SK-N-SH treated with all-trans-retinoic acid at 6 μM for 48 hours (cell line): ENCODE results near the gene CCDC187.

Source experiments
- ESRRG ChIP-seq: fragments of 250-450 bp; sonication (Bioruptor Pico); IDR thresholded peaks from 2 replicates; pipeline ENCODE4 v1.6.1; 2021; ENCODE audit warnings: mild to moderate bottlenecking
- SNAI2 ChIP-seq: fragments of 250-450 bp; sonication (Bioruptor Pico); IDR thresholded peaks from 2 replicates; pipeline ENCODE4 v1.5.0; 2020; ENCODE audit warnings: mild to moderate bottlenecking, moderate library complexity
- TF ChIP-seq, protein P1 (sequence below): fragments of 250-450 bp; sonication (Bioruptor Pico); IDR thresholded peaks from 2 replicates; pipeline ENCODE4 v1.5.1; 2021; ENCODE audit warnings: mild to moderate bottlenecking, moderate library complexity
- TF ChIP-seq, protein P2 (sequence below): fragments of 250-450 bp; sonication (Bioruptor Pico); IDR thresholded peaks from 2 replicates; pipeline ENCODE4 v1.5.1; 2020; ENCODE audit warnings: low read depth, mild to moderate bottlenecking, moderate library complexity
- TF ChIP-seq, protein P3 (sequence below): fragments of 250-450 bp; sonication (Bioruptor Pico); IDR thresholded peaks from 2 replicates; pipeline ENCODE4 v1.8.0; 2021; ENCODE audit warnings: low read depth, mild to moderate bottlenecking, moderate library complexity, borderline replicate concordance

DNA sequence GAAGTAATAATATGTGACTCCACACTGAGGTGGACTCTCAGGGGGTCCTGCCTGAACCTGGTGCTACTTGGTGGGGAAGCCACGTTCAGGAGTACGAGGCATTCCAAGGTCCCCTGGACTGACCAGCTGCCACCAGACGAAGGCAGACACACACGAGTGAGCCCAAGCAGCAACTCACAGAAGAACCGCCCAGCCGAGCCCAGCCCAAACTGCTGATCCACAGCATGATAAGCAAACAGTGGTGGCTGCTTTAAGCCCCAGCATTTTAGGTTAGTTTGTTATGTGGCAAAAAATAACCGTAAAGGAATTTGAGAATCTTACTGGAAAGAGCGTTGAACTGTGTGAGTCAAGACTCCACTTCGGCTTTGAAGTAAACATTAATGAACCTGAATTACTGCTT, 90.2 kb downstream of the CCDC187 start:
- TF ChIP-seq, protein P1, sequence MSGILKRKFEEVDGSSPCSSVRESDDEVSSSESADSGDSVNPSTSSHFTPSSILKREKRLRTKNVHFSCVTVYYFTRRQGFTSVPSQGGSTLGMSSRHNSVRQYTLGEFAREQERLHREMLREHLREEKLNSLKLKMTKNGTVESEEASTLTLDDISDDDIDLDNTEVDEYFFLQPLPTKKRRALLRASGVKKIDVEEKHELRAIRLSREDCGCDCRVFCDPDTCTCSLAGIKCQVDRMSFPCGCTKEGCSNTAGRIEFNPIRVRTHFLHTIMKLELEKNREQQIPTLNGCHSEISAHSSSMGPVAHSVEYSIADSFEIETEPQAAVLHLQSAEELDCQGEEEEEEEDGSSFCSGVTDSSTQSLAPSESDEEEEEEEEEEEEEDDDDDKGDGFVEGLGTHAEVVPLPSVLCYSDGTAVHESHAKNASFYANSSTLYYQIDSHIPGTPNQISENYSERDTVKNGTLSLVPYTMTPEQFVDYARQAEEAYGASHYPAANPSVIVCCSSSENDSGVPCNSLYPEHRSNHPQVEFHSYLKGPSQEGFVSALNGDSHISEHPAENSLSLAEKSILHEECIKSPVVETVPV, result no peak
- TF ChIP-seq SNAI2 (CRISPR knock-in tag), result no peak
- TF ChIP-seq, protein P2, sequence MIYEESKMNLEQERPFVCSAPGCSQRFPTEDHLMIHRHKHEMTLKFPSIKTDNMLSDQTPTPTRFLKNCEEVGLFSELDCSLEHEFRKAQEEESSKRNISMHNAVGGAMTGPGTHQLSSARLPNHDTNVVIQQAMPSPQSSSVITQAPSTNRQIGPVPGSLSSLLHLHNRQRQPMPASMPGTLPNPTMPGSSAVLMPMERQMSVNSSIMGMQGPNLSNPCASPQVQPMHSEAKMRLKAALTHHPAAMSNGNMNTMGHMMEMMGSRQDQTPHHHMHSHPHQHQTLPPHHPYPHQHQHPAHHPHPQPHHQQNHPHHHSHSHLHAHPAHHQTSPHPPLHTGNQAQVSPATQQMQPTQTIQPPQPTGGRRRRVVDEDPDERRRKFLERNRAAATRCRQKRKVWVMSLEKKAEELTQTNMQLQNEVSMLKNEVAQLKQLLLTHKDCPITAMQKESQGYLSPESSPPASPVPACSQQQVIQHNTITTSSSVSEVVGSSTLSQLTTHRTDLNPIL, result no peak
- no peak for TF ChIP-seq ESRRG
- TF ChIP-seq, protein P3, sequence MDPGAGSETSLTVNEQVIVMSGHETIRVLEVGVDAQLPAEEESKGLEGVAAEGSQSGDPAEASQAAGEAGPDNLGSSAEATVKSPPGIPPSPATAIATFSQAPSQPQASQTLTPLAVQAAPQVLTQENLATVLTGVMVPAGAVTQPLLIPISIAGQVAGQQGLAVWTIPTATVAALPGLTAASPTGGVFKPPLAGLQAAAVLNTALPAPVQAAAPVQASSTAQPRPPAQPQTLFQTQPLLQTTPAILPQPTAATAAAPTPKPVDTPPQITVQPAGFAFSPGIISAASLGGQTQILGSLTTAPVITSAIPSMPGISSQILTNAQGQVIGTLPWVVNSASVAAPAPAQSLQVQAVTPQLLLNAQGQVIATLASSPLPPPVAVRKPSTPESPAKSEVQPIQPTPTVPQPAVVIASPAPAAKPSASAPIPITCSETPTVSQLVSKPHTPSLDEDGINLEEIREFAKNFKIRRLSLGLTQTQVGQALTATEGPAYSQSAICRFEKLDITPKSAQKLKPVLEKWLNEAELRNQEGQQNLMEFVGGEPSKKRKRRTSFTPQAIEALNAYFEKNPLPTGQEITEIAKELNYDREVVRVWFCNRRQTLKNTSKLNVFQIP (CRISPR knock-in tag), result no peak
